Measurements from ENCODE around the gene RAB3B.

DNA sequence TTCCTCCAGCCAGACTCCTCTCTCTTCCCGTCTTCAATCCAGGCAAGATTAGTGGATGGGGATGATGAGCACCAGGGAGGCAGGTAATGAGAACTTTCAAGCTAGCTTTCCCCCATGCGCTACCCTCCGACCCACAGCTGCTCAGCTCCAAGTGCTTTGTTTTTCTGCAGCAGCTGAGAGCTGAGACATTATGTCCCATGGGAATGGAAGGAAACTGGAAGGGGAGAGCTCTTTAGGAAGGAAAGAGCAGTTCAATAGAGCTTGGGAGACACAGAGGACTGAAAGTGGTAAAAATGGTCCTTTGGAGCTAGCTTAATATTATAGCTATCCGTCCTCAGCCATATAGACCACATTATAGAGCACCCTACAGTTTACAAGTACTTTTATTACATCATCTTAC, 39.8 kb downstream of the RAB3B start:
- TF ChIP-seq, protein P1, sequence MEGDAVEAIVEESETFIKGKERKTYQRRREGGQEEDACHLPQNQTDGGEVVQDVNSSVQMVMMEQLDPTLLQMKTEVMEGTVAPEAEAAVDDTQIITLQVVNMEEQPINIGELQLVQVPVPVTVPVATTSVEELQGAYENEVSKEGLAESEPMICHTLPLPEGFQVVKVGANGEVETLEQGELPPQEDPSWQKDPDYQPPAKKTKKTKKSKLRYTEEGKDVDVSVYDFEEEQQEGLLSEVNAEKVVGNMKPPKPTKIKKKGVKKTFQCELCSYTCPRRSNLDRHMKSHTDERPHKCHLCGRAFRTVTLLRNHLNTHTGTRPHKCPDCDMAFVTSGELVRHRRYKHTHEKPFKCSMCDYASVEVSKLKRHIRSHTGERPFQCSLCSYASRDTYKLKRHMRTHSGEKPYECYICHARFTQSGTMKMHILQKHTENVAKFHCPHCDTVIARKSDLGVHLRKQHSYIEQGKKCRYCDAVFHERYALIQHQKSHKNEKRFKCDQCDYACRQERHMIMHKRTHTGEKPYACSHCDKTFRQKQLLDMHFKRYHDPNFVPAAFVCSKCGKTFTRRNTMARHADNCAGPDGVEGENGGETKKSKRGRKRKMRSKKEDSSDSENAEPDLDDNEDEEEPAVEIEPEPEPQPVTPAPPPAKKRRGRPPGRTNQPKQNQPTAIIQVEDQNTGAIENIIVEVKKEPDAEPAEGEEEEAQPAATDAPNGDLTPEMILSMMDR (IDR thresholded peaks at IDR 0.05): no peak
- TF ChIP-seq EZH2 (IDR thresholded peaks at IDR 0.05): no peak
